ENCODE results near the gene RANBP3.
A peak's percentile ranks its signal among the peaks of the same experiment; 100 is the strongest.
"Not testable (repeated sequence)": the region's sequence is repeated elsewhere in the genome, so short reads cannot be mapped to it uniquely, and the experiment has no call there.

Gene RANBP3

DNA sequence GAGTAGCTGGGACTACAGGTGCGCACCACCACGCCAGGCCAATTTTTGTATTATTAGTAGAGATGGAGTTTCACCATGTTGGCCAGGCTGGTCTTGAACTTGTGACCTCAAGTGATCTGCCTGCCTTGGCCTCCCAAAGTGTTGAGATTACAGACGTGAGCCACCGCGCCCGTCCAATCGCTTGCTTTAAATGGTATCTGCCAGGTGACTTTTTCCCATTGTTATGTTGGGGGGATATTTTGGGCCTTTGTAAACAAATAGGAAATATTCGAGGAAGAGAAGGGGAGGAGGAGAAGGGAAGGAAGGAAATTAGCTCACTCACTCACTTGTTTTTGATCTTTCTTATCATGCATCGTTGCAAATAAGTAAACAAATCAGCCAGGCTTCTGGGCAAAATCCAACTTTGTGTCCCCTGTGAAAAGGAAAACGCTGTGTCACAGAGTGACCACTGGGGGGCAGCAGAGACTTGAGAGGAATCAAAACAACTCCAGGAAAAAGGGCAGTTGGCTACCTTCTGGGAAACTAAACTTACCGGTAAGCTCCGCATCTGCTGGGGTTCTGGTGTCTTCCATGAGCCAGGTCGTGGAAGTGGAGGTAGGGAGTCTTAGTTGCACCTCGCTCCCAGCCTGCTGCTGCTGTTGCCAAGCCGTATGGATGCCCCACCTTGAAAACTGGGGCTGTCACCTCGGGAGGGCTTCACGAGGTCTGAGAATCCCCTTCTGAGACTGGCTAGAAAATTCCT lies 9.3 kb upstream of the RANBP3 start:
- DNase-seq (ENCODE audit: low read depth), result peak; percentile 75

DNA sequence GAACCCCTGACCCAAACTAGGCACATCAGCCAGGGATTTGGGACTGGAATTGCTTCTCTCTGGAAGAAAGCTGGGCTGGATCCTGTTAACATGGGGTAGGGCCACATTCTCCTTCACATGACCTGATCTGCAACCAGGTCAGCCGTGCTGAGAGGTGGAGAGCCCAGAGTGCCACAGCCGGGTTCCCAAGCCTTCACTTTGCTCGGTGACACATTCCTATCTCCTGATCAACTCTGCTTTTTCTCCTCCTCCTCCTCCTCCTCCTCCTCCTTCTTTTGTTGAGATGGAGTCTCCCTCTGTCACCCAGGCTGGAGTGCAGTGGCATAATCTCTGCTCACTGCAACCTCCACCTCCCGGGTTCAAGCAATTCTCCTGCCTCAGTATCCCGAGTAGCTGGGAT lies 7.9 kb upstream of the RANBP3 start:
- not testable (repeated sequence) for DNase-seq (ENCODE audit: low read depth)

DNA sequence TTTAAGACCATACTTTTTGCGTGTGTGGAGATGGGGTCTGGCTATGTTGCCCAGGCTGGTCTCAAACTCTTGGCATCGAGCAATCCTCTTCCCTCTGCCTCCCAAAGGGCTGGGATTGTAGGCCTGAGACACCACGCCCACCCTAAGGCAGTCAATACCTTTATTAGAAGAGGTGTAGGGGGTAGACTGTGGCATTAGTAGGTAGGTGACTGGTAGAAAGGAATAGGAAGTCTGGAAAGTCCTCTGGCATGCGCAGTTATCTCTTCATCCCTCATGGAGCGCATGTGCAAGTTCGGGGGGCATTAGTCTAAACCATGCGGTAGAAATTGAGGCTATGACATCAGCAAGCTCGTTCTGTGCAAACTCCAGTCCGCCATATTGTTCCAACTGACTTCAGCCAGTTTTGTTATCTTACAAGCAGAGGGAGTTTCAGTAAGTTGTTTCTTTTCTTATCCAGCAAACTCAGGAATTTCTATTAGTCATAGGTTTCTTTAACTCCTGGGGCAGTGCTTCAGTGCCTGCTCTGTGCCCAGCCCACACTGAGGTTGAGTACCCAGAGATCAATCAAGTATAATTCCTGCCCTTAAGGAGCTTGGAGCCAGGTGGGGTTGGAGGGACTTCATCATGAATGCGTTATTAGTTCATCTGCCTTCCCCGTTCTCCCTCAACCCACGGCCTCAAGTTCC lies 7.3 kb upstream of the RANBP3 start:
- peak; percentile 94 for DNase-seq (ENCODE audit: low read depth)

DNA sequence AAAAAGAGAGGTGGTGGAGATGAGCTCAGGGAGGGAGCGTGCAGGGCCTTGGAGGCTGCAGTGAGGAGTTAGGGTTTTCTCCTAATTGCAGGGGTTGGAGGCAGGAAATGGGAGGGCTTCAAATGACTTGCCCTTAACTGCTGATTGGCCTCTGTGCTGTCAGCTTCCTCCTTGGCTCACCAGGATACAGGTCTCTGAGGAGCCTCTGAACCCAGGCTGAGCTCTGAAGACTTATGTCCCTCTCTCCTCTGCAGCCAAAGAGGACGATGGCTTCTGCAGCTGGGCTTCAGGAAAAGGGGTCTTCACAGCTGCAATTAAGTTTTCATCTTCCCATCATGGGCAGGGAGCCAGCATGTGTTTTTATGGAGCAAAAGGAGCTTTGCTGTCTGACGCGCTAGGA lies 6.7 kb upstream of the RANBP3 start:
- no peak for DNase-seq (ENCODE audit: low read depth)

DNA sequence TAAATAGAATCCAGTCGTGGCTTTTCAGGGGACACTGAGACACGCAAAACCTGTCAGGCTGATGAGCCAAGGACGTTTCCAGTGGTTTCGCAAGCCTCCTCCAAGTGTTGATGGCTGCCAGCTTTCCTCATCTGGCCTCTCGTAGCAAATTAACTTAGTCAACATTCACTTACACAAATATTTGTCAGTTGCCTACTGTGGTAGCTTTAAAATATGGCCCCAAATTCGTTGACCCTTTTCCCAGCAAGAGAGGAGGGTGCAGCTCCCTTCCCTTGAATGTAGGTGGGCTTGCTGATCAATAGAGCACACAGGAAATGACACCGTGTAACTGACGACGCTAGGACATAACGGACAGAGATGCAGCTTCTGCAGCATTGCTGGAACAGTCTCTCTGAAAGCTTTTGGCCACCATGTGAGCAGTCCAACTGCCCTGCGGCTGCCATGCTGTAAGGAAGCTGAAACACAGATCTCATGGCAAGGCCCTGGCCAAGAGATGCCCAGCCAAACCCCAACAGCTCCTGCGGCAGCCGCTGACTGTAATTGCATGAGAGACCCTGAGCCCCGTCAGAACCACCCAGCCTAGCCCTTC lies 5.5 kb upstream of the RANBP3 start:
- peak; percentile 24 for DNase-seq (ENCODE audit: low read depth)

DNA sequence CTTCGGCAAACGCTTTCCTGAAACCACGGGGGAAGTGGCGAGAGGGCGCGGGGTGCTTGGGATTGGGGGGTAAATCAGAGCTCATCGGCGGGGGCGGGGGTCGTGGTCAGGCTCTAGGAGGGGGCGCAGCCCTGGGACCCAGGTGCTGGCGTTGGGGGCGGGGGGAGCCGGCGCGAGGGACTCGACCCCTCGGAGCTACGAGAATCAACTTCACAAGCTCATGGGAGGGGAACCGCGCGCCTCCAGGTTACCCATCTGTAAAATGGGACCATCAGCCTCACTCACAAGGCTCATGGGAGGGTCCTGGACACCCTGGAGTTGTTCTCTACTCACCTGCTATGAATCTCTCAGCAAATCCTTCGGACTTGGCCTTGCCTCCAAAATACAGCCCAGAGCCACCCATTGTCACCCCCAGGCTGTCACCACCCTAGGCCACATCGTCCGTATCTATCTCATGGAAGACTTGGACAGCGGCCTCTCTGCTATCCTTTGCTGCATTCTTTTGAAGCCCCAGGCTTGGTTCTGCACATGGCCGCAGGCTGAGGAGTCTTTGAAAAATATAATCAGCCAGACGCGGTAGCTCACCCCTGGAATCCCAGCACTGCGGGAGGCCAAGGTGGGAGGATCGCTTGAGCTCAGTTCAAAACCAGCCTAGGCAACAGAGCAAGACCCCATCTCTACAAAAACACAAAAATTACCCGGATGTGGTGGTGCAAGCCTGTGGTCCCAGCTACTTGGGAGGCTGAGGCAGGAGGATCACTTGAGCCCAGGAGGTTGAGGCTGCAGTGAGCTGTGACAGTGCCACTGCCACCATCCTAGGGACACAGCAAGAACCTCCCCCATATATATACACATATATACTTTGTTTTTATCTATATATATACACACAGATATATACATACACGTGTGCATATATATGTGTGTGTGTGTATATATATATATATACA lies 939 bp upstream of the RANBP3 start:
- no peak for DNase-seq (ENCODE audit: low read depth)

DNA sequence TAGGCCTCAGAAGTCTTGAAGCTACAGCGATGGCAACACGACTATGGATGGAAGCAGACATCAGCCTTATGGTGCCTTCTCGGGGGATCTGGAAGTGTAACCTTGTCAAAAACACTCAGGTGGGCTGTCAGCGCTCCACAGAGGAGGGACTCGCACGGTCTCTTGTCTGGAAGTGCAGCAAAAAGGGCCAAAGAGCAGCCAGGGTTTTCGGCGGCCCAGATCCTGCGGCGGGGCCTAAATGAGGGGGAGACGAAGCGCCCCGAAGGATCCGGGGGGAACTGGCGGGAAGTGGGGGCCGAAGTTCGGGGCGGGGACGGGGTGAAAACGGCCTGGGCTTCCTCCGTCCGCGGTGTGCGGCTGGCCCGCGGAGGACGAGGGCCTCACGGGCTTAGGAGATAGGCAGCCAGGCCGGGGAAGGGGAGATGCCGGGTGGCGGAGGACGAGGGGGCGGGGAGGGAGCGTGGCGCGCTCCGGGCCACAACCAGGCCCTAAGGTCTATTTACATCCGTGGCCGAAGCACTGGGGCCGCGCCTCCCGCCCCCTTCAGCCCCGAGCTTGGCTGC lies 637 bp downstream of the RANBP3 start:
- DNase-seq (ENCODE audit: low read depth), result no peak

DNA sequence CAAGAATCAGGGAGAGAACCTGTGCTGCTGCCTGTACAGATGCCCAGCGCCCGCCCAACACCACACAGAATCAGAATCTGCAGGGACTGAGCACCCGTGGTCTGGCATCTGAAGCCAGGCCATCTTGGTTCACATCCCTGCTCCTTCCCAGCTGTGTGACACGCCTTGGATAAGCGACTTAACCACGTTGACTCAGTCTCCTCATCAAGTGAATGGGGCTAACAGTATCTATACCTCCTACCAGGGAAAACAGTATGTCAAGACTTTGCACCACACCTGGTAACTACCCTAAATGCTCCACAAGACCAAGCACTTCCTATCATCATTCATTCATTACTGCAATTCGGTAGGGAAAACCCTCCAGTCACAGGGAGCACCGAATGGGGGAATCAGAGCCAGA lies 1.2 kb downstream of the RANBP3 start:
- DNase-seq (ENCODE audit: low read depth), result no peak

DNA sequence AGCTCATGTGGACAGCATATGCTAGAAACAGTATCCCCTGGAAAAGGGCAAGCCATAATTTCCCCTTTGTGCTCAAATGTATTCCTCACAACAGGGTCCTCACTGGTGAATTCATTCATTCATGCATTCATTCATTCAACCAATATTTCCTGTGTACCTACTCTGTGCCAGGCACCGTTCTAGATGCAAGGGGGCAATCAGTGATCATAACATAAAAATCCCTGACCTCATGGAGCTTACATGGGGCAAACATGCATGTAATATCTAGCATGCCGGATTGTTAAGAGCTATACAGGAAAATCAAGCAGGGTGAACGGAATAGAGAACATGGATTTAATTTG lies 2.6 kb downstream of the RANBP3 start:
- no peak for DNase-seq (ENCODE audit: low read depth)

DNA sequence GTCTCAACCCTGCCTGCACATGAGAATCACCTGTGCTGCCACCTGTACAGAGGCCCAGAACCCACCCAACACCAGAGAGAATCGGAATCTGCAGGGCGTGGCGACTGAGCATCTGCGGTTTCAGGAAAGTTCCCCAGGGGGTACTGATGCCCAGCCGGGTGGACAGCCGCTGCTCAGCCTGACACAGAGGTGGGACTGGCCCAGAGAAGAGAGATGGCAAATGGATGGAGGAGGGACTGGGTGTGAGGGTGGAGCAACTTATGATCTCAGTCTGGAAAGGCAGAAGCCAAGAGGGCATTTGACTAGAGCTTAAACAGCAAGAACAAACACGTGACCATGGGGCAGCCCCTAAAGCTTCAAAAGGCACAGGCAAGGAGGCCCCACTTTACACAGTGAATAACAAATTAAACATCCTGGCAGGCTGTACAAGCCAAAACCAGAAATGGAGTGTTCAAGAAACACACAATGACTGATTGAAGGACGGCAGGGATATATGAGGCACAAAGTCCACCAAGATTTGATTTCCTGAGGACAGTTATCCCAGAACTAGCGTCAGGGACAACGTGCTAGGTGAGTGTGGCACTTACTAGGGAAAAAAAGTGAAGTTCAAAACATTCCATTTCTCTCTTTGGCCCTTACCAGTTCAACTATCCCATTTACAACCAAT lies 3.1 kb downstream of the RANBP3 start:
- no peak for DNase-seq (ENCODE audit: low read depth)

DNA sequence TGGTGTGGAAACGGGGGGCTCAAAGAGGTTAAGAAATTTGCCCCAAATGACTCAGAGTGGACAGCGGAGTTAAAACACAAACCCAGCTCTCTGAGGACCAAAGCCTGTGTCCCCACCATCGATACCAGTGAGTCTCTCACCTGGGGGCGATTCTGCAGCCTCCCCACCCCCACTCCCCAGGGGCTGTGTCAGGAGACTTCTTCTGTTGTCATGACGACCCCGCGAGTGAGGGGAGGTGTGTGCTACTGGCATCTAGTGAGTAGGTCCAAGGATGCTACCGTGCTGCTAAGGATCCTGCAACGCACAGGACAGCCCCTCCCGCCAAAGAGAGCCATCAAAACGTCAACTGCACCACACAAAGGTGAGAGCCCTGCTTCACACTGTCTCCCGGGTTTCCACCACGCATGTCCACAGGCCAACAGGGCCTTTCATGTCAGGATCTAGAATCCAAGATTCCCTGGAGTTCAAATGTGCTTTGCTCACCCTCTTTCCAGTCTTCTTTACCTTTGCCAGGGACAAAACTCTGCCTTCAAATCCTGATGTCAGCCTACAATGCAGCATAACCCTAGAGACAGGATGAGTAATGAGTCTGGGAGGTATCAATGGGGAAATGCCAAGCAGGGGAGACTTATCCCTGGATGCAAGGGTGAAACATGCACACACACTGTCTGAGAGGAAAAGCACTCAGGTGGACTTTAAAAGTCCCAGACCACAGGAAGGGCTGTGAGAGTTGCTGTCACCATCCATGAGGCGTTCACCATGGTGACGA lies 3.9 kb downstream of the RANBP3 start:
- no peak for DNase-seq (ENCODE audit: low read depth)

DNA sequence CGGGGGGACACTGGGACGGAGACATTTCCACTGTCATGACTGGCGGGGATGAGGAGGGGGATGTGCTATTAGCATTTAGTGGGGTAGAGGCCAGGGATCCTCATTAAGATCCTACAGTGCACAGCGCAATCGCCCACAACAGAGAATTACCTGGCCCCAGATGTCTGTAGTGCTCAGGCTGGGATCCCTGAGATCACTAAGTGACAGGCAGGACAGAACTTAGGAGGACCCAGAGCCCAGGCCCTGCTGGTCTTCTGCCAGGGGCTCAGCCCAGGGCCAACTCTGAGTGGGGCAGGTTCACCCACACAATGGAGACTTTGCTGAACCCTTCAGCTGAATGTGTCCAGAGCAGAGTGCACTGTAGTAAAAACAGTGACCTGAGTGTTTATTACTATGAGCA lies 4.6 kb downstream of the RANBP3 start:
- no peak for DNase-seq (ENCODE audit: low read depth)

DNA sequence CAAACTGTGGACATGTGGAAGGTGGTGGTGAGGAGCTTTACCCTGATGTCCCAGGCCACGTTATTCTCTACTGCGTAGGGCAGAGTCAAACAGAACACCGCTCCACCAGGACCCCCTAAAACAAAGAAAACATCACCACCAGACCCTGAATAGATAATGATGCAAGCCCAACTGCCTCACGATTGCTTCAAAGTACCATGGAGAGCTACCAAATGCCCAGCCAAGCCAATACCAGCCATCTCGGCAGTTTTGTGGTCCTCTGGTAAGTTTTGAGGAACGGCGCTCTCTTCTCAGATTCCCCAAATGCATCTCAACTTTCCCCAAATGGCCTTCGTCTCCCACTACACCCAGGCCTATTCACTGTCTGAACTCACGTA lies 5.6 kb downstream of the RANBP3 start:
- no peak for DNase-seq (ENCODE audit: low read depth)

DNA sequence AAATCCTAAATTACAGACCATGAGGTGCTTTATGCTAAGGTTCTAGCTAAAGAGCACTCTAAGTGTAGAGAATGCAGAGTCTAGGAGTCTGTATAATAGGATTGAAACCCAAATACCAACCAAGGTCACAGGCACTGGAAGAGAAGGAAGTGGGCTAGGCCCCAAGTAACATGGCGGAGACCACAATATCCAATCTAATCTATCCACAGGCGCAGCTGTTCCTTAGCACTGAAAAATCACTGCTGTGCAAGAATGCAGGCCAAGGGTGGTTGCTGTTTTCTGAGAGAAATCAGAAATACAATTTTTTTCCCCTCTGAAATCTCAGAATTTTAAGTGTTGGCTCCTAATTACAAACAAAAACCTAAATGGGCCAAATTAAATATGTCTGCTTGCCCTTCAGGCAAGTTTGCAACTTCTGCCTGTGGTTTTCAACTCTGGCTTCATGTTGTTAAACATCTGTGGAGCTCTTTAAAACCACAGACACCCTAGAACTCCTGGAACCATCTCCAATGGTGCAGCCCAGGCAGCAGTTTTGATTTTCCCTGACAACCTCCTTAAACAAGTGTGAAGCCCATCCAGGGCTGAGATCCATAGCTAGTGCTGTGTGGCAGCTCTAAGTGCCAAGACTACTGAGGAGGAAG lies 6.1 kb downstream of the RANBP3 start:
- DNase-seq (ENCODE audit: low read depth), result no peak

DNA sequence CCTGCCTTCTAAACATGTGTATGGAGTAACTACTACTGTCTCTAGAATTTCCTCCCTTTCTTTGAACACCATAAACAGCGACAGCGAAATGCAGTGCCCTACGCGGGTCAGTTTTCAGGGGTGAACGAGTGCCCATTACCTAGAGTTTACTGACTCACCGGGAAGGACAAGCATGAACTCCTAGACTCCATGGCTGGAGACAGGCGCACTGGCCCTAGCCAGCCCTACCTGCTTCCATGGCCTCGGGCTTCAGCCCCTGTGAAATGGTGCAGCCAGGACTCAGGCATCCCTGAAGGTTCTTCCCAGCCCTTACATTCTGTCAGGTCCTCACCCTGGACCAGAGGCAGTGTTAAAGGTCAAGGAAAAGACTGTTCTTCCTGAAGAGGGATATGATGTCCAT lies 8.5 kb downstream of the RANBP3 start:
- no peak for DNase-seq (ENCODE audit: low read depth)

DNA sequence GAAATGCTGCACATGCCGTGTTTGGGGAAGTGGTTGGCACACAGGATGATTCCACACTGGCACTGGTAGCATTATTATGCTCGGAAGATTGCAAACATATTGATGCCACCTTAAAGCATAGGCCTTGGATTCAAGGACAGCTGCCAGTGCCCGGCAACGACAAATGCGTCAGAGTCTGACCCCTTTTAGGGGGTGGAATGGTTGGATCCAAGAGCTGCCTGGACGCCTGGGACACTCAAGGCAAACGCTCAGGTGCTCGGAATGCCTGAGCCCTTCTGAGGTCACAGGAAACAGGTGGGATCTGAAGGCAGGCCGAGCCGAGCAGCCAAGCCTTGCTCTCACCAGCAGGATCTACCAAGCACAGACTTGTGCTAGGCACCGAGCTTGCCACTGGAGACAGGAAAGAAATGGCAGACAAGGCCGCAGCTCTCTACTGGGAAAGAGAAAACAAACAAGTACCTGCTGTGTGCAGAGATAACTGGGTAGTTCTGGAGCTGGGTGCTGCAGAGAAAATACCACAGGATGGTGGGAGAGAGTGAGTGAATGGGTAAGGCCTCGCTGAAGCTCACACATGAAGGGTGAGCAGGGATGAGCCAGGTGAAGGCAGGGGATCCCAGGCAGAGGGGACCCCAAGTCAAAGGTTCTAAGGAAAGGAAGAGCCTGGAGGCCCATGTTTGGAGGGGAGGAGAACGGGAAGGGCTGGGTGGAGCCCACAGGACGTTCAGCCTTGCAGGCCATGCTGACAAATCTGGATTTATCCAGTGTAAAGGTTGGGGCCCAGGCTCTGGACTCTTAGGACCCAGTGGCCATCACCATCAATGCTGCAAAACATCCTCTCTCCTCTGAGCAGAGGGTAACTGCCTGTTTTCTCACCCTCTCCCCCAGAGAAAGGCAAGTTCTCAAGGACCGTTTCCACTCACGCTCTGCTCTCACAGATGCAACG lies 9.2 kb downstream of the RANBP3 start:
- DNase-seq (ENCODE audit: low read depth), result no peak

DNA sequence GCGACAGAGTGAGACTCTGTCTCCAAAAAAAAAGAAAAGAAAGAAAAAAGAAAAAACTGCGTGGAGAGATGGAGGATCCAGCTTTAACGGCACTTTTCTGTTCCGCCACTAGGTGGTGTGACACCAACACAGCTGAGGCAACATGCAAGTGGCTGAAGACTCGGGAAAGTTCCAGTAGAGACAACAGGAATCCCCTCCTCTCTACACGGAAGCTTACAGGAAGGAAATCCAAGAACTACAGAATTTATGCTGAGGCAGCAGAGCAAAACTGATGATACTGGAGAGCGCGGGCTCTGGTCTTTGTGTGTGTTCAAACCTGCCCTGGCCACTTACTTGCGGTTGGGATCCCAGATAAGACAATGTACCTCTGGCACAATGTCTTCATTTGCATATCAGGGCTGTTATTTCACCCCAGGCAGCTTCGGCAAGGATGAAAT lies 9.9 kb downstream of the RANBP3 start:
- DNase-seq (ENCODE audit: low read depth), result peak; percentile 85

DNA sequence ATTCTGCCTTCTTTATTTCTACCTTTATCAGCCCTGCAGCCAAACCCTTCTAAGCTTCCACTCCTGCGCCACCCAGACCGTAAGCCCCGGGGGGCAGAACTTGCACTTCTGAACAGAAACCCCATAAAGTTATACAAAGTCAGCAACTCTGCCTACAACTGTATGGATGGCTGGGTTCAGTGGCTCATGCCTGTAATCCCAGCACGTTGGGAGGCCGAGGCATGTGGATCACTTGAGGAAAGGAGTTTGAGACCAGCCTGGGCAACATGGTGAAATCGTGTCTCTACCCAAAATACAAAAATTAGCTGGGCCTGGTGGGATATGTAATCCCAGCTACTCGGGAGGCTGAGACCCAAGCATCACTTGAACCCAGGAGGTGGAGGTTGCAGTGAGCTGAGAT lies 10.4 kb downstream of the RANBP3 start:
- DNase-seq (ENCODE audit: low read depth), result no peak

DNA sequence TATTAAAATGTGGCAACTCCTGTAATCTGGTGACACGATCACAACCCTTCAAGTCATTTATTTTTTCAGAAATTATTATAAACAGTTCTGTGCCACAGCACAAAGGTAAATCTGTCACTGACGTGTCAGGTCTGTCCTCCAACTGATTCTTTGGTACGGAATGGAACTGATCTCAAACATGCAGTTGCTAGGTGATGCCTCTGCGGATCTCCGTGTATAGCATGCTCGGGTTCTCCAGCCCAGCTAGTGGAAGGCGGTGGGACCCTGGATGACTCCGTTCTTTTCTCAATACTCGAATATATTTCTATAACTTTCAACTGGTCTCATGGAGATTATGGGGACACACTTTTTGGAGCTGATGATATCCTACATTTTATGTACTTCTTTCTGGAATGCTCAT lies 11.0 kb downstream of the RANBP3 start:
- no peak for DNase-seq (ENCODE audit: low read depth)

Data from amniotic epithelial cell (primary cell).